Endothelial cell of umbilical vein (primary cell): ENCODE measurements around the gene SLC38A4. TPM values are rescaled to one million over a fixed set of nuclear protein-coding genes. Genes with fewer than 3 reads are reported as not detected.
"Not testable (repeated sequence)": the region's sequence is repeated elsewhere in the genome, so short reads cannot be mapped to it uniquely, and the experiment has no call there.

Source experiments
- BruUV-seq: library from RNA; stranded (reverse); fragments of 400-500 nt; replicated peaks from 2 replicates; lab custom pipeline; 2021; lab: Mats Ljungman, UMichigan
- CTCF ChIA-PET: fragments of 300-600, 350-600 bp; sonication (Branson Sonifier 250); formaldehyde crosslinking; loops from one replicate; lab custom pipeline; 2021; ENCODE audit warnings: antibody characterized with exemption, inconsistent platforms; lab: Charles Lee
- POLR2A ChIA-PET: fragments of 300-600, 350-600 bp; sonication (Branson Sonifier 250); formaldehyde crosslinking; loops from one replicate; lab custom pipeline; 2021; ENCODE audit warnings: antibody characterized with exemption, inconsistent platforms; lab: Charles Lee
- DNase-seq: peaks from one replicate; pipeline ENCODE4 v3.0.0-alpha.2; 2011; ENCODE audit warnings: low read depth, low spot score
- FAIRE-seq: peaks from 2 replicates; lab custom pipeline; 2011; peaks lifted over from hg19 to GRCh38; lab: Jason Lieb, UNC
- H2AFZ ChIP-seq: 2 replicates; pipeline ENCODE4 v1.6.0; 2012; ENCODE audit warnings: low read depth, low read length, control low read depth, inconsistent platforms
- H3K27ac ChIP-seq: 2 replicates; pipeline ENCODE4 v1.5.1; 2011; ENCODE audit warnings: low read depth, mild to moderate bottlenecking, control low read depth, low read length, moderate library complexity; ENCODE audit not compliant: insufficient read depth
- H3K27me3 ChIP-seq, 2 experiments: 2 replicates each; pipeline versions ENCODE4 v1.6.0 to v1.6.1; 2011; ENCODE audit warnings: low read length in 2 of 2, mixed read lengths in 1 of 2; ENCODE audit not compliant: control insufficient read depth in 2 of 2, insufficient read depth in 2 of 2
- H3K36me3 ChIP-seq, 2 experiments: 2 replicates in 1 of 2; 3 replicates in 1 of 2; pipeline ENCODE4 v1.5.1; 2011; ENCODE audit warnings: low read length in 2 of 2, mild to moderate bottlenecking in 1 of 2, moderate library complexity in 1 of 2; ENCODE audit not compliant: control insufficient read depth in 2 of 2, insufficient read depth in 2 of 2; ENCODE audit errors: extremely low read depth in 1 of 2
- H3K4me1 ChIP-seq: 3 replicates; pipeline ENCODE4 v1.5.1; 2011; ENCODE audit warnings: mild to moderate bottlenecking, low read length; ENCODE audit not compliant: control insufficient read depth, insufficient read depth; ENCODE audit errors: extremely low read depth
- H3K4me2 ChIP-seq: 2 replicates; pipeline ENCODE4 v1.6.1; 2011; ENCODE audit warnings: low read length, control low read depth, mixed read lengths; ENCODE audit not compliant: insufficient read depth
- H3K4me3 ChIP-seq, 3 experiments: fragments of 200-600 bp in 1 of 3; sonication (generic), shearing (Covaris generic) in 1 of 3; replicated peaks in 1 of 3; 2 replicates each; pipeline ENCODE4 v1.5.1; 2011 to 2016; ENCODE audit warnings: control low read depth in 3 of 3, low read length in 3 of 3, mild to moderate bottlenecking in 2 of 3, inconsistent platforms in 1 of 3, low read depth in 1 of 3, moderate library complexity in 1 of 3; ENCODE audit not compliant: insufficient read depth in 1 of 3
- H3K79me2 ChIP-seq: 2 replicates; pipeline ENCODE4 v1.6.0; 2012; ENCODE audit warnings: low read length, inconsistent platforms; ENCODE audit not compliant: control insufficient read depth, insufficient read depth
- H3K9ac ChIP-seq: replicated peaks from 2 replicates; pipeline ENCODE3; 2011; ENCODE audit warnings: low read length, control low read depth; ENCODE audit not compliant: insufficient read depth; ENCODE audit errors: extremely low read depth
- H3K9me1 ChIP-seq: replicated peaks from 3 replicates; pipeline ENCODE4 v1.6.0; 2011; ENCODE audit warnings: mild to moderate bottlenecking, low read length; ENCODE audit not compliant: control insufficient read depth, insufficient read depth; ENCODE audit errors: extremely low read depth
- H3K9me3 ChIP-seq: replicated peaks from 2 replicates; pipeline ENCODE4 v1.5.1; 2012; ENCODE audit warnings: low read length, inconsistent platforms; ENCODE audit not compliant: control insufficient read depth, insufficient read depth
- H4K20me1 ChIP-seq: replicated peaks from 2 replicates; pipeline ENCODE3; 2011; ENCODE audit warnings: mild to moderate bottlenecking, low read length; ENCODE audit not compliant: control insufficient read depth, insufficient read depth; ENCODE audit errors: extremely low read depth
- CTCF ChIP-seq, 2 donors: IDR thresholded peaks; 1 replicate in 1 of 2; 2 replicates in 1 of 2; pipeline ENCODE4 v1.5.1; 2011; ENCODE audit warnings: low read length in 2 of 2, mild to moderate bottlenecking in 2 of 2, moderate library complexity in 2 of 2, control low read depth in 1 of 2, inconsistent platforms in 1 of 2, low read depth in 1 of 2; ENCODE audit not compliant: insufficient read depth in 1 of 2; ENCODE audit errors: extremely low read depth in 1 of 2
- EZH2 ChIP-seq: IDR thresholded peaks from 2 replicates; pipeline ENCODE4 v1.6.1; 2012; ENCODE audit warnings: borderline replicate concordance, low read depth, mild to moderate bottlenecking, moderate library complexity, low read length, inconsistent platforms; ENCODE audit not compliant: severe bottlenecking
- FOS ChIP-seq: IDR thresholded peaks from 2 replicates; pipeline ENCODE4 v1.6.1; 2011; ENCODE audit warnings: mild to moderate bottlenecking, low read length, moderate library complexity, borderline replicate concordance; ENCODE audit not compliant: insufficient read depth
- JUN ChIP-seq: IDR thresholded peaks from 2 replicates; pipeline ENCODE4 v1.6.1; 2011; ENCODE audit warnings: borderline replicate concordance, low read depth; ENCODE audit not compliant: insufficient read length, insufficient read depth
- MYC ChIP-seq: IDR thresholded peaks from one replicate; pipeline ENCODE4 v1.6.1; 2011; ENCODE audit warnings: mild to moderate bottlenecking, low read depth, low read length
- POLR2A ChIP-seq: IDR thresholded peaks from 2 replicates; pipeline ENCODE4 v1.6.1; 2012; ENCODE audit warnings: low read depth, mild to moderate bottlenecking, control low read depth, low read length
- dilution Hi-C: fragments of 300-500 bp; cut with MboI; formaldehyde crosslinking; loops from one replicate; pipeline ENCODE4 v1.15.0; 2019; ENCODE audit warnings: low sequenced_read_pairs; ENCODE audit not compliant: extremely low pct_ligation_motif_present
- intact Hi-C: fragments of 100-400 bp; cut with micrococcal nuclease; formaldehyde crosslinking; loops from one replicate; pipeline ENCODE4 v1.10.0; 2022
- polyA plus RNA-seq, 4 experiments: library from polyadenylated mRNA; depleted of rRNA in 3 of 4; stranded (reverse) in 3 of 4; unstranded in 1 of 4; fragments of >200 nt; gene quantifications; 2 replicates each; pipeline versions ENCODE4 v1.2.1 to v1.2.3, GENCODE V29; 2011 to 2012; ENCODE audit warnings: missing spikeins in 1 of 4
- total RNA-seq: library from RNA; stranded (reverse); gene quantifications from 2 replicates; pipeline ENCODE4 v1.2.3, GENCODE V29; 2021

SLC38A4 gene
- total and polyA plus RNA-seq, 2 donors (not counting 3 experiments of a cell fraction or from before 2014, with no cell fraction given): 0.36 to 0.66 TPM

GRCh38 chr12:46857486-46857885 lies 31.7 kb upstream of the SLC38A4 start:
- H3K4me1 ChIP-seq: no peaks in the 10 kb centered on the region
- no peaks in the 10 kb centered on the region for H3K9me3 ChIP-seq
- CTCF ChIA-PET: no interaction called here
- no peak for DNase-seq
- H3K9ac ChIP-seq: no peak overlapping the region
- H3K9me1 ChIP-seq: no peaks in the 10 kb centered on the region
- no peak overlapping the region for H3K27ac ChIP-seq
- no peaks in the 10 kb centered on the region for H4K20me1 ChIP-seq
- dilution Hi-C loops (no loop called here), intact Hi-C loops (no loop called here)
- H3K36me3 ChIP-seq: no peaks in the 10 kb centered on the region
- no peak overlapping the region for H3K4me3 ChIP-seq
- no peak for TF ChIP-seq EZH2
- TF ChIP-seq CTCF (IDR thresholded peaks at IDR 0.05; ENCODE audit: extremely low read depth in 1 of 2, insufficient read depth in 1 of 2, low read depth in 1 of 2, low read length in 2 of 2): no peak
- TF ChIP-seq POLR2A: no peak
- no peak for TF ChIP-seq MYC
- H3K27me3 ChIP-seq: no peaks in the 10 kb centered on the region
- no peak for FAIRE-seq
- BruUV-seq: no TSS peak
- POLR2A ChIA-PET: no interaction called here
- no peak overlapping the region for H2AFZ ChIP-seq
- H3K79me2 ChIP-seq: no peaks in the 10 kb centered on the region
- no peak overlapping the region for H3K4me2 ChIP-seq

GRCh38 chr12:46855760-46856159 lies 30.0 kb upstream of the SLC38A4 start:
- no TSS peak for BruUV-seq
- dilution Hi-C loops: no loop called here
- DNase-seq (no peak), FAIRE-seq (no peak)
- no peak overlapping the region for H3K4me3 ChIP-seq
- ChIA-PET POLR2A (no interaction called here), CTCF (no interaction called here)
- H3K79me2 ChIP-seq: no peaks in the 10 kb centered on the region
- no peak overlapping the region for H3K9ac ChIP-seq
- no peak overlapping the region for H2AFZ ChIP-seq
- H3K4me2 ChIP-seq: no peak overlapping the region
- intact Hi-C loops: no loop called here
- no peaks in the 10 kb centered on the region for H3K36me3 ChIP-seq
- H3K9me1 ChIP-seq: no peaks in the 10 kb centered on the region
- no peaks in the 10 kb centered on the region for H3K9me3 ChIP-seq
- H4K20me1 ChIP-seq: no peaks in the 10 kb centered on the region
- H3K27ac ChIP-seq: no peak overlapping the region
- no peaks in the 10 kb centered on the region for H3K27me3 ChIP-seq
- no peaks in the 10 kb centered on the region for H3K4me1 ChIP-seq
- TF ChIP-seq MYC (no peak), CTCF (IDR thresholded peaks at IDR 0.05; ENCODE audit: extremely low read depth in 1 of 2, insufficient read depth in 1 of 2, low read depth in 1 of 2, low read length in 2 of 2) (no peak), POLR2A (no peak), FOS (no peak), JUN (no peak)

GRCh38 chr12:46854188-46854587 lies 28.4 kb upstream of the SLC38A4 start:
- dilution Hi-C loops, H3K9me1 ChIP-seq, intact Hi-C loops, FAIRE-seq, H4K20me1 ChIP-seq, POLR2A ChIA-PET, H3K9me3 ChIP-seq, H3K4me1 ChIP-seq, H3K27me3 ChIP-seq, H3K27ac ChIP-seq, H3K9ac ChIP-seq, H3K79me2 ChIP-seq, DNase-seq, H2AFZ ChIP-seq, H3K4me2 ChIP-seq, H3K36me3 ChIP-seq, BruUV-seq, H3K4me3 ChIP-seq, CTCF ChIA-PET: not testable (repeated sequence)
